Measurements from ENCODE around the gene CAMKMT.

CAMKMT gene

DNA sequence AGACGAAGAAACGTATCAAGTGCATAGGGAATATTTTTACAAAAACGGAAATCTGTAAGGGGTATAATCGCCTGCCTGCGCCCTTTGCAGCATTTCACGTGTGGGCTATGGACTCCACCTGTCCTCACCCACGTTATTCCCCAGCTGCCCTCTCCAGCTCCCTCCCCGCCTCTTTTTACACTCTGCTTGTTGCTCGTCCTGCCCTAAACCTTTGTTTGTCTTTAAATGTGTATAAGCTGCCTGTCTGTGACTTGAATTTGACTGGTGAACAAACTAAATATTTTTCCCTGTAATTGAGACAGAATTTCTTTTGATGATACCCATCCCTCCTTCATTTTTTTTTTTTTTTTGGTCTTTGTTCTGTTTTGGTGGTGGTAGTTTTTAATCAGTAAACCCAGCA is 410.4 kb downstream of the CAMKMT start:
- no peak for DNase-seq (ENCODE audit: low read depth in 2 of 2)

DNA sequence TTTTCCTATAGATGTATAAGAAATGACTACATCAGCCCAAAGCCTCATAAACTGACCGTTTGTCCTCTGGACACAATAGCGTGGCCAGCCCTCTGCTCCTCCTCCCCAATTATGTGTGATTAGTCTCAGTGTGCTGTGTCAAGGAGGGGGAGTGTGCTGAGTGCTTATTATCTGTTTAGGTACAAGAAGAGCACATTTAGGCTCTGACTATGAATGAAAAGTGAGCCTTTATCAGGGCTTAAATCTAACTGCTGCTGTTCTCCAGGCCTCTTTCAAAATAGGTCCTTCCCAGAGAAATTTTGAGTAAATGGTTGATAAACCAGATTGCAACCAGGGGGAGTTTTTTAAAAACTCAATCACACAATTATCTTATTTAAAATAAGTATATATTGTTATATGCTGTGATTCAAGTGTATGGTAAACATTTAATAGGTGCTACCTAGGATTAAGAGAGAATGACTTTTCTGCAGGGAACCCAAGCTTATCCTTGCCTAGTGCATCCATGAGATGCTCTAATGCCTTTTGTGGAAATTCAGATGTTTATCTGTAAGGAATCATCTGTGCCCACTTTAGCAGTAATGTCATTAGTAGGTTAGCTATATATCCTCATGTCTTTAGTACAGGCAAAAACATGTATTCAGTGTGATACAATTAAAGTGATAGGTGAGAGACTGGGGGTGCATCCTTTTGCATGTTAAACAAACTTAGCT is 411.1 kb downstream of the CAMKMT start:
- no peak for DNase-seq (ENCODE audit: low read depth in 2 of 2)

DNA sequence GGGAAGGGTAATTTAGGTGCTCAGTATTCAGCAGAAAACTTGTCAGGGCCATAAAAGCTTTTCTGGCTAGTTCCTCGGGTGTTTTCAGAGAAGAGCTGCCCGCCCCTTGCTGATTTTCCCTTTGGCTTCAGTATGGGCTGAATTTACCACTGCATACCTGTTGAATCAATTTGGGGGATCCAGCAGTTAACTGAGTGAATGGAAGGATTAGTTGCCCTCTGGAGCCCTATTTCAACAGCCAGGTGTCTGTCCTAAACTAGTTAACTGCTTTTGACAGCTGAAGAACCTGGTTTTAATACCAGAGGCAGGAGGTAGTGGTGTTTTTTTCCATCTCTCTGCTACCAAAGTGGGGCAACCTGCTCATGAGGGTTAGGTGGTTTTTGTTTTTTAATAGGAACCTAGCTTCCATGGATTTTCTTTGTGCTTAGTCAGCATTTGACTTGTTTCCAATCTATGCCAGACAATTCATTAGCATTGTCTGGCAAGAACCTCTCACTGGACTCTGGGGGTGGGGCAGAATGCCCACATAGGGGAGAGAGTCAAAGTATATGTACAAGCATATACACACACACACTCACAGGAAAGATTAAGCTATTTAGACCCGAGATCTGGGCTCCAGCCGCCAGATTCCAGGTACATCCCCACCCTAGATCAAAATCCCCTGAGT is 413.2 kb downstream of the CAMKMT start:
- no peak for DNase-seq (ENCODE audit: low read depth in 2 of 2)

DNA sequence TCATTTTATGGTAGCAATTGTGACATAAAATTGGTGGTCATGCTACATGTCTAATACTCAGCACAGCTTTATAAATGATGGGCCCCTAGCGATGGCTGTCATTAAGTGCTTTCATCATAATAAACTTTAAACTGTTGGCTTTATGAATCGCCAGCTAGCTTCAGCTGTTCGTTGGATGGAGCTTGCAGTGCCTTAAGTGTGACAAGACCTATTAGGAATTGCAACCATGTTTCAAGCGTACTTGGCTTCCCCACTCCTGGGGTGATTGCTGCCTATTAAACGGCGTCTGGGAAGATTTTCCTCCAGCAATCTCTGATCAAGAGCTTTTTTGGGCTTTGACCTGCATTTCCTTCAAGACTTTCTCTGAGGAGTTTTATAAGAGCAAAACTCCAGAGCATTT is 415.3 kb downstream of the CAMKMT start:
- DNase-seq (ENCODE audit: low read depth in 2 of 2), result no peak

DNA sequence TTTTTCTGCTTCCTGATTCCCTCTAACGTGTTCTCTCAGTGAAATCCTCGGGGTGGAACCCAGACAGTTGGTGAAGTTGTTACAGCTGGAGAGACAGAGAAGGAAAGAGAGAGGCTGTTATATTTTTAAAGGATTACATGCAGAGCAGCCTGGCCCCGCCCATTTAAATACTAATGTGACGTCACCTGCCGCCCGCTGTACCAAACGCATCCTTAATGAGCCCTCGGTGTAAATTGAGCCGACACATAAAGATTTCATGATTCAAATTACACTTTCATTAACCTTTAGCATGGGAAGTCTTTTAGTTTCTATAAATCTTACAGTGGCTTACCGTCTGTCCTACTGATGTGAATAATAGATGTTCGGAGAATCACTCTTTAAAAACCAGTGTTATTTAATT is 415.8 kb downstream of the CAMKMT start:
- no peak for DNase-seq (ENCODE audit: low read depth in 2 of 2)

DNA sequence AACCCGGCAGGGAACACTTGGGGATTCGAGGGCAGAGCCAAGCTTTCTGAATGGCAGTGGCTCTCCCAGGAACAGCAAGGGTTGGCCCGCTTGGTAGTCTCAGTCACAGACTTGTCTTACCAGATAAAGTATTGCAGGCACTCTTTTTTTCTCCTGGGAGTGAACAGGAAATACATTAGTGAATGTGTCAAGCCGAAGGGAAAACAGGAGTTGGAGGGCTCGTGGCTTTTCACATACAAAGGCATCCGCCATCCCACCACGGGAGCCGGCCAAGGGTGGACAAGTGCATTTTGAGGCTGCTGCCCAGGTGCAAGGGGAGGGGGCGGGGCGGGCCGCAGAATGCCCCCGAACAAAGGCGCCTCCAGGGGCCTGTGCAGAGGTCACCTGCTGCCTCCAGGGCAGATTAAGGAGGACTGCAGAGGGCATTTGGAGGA is 416.5 kb downstream of the CAMKMT start:
- no peak for DNase-seq (ENCODE audit: low read depth in 2 of 2)

DNA sequence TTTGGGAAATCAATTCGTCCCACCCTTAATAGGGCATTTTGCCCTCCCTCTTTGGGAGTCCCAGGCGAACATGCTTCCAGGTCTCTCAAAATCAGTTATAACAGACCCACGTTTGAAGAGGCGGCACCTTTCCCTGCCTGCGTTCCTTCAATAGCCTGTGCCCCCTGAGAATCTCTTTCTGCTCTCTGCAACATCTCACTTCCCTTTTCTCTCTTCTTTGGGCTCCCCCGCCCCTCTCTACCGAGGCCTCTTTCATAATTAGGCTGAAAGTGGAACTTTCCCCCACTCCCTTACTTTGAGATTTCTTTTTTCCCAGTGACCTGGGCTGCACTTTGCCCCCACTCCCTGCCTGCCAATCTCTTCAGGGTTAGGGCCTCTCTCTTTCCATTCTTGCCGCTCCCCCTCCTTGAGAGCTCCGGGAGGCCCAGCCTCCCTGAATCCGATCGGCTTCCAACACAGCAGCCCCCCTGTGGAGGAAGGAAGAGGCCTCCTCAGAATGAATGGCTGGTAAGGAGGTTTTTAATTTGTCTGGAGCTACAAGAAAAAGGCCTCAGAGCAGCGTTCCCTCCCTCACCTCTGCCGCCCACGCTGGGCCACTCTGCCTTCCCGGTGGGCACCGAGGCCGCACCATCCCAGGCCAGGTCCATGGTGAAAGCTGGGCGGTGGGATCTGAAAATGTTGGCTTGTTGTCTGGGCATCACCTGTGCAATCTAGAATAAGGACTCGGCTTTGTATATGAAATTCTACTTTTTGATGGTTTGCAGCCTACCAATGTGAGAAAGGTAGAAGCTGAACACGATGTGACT is 417.1 kb downstream of the CAMKMT start:
- no peak for DNase-seq (ENCODE audit: low read depth in 2 of 2)

DNA sequence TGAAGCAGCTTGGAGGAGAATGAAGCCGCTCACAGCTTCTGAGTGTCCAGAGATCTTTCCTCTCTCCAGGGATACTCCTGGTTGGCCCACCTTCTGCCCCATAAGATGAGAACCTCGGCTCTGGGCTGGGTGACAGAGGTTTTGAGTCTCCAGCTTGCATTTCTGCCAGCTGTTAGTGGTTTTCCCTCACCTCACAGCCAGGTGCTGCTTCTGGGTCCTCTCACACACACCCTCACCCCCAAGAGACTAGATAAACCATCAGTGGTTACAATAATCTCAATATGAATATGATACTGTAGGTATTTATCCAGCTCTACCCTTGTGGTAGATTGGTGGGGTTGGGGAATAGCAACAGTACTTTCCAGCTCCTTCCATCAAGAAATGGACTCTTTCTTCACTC is 418.0 kb downstream of the CAMKMT start:
- DNase-seq (ENCODE audit: low read depth in 2 of 2), result no peak

DNA sequence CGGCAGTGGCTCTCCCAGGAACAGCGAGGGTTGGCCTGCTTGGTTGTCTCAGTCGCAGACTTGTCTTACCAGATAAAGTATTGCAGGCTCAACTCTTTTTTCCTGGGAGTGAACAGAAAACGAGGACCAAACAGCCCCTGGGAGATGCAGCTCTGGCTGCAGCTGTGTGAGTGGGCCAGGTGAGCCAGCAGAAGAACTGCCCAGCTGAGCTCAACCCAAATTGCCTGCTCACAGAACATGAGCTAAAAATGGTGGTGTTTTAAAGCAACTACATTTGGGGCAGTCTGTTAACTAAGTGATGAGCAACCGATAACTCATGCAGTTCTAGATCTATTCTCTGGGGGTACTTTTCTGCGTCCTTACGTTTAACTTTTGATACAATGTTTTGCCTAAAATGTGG is 418.7 kb downstream of the CAMKMT start:
- DNase-seq (ENCODE audit: low read depth in 2 of 2), result no peak

DNA sequence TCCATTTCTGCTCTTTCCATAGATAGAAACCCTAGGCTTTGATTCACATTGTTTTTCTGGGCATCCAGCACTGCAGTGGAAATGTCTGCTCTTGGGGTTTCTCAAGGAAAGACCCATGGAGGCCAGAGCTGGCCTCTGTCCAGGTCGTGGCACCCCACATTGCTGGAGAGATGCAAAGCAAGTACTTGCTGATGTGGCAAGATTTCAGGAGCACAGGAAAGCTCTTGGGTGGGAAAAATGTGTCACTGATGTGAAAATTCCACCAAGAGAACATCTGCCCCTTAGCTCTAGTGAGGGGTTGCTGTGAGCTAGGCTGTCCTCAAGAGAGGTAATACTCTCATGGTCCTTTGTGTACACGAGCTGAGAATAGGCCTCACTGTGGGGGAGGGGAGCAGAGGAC is 423.7 kb downstream of the CAMKMT start:
- DNase-seq (ENCODE audit: low read depth in 2 of 2), result no peak

DNA sequence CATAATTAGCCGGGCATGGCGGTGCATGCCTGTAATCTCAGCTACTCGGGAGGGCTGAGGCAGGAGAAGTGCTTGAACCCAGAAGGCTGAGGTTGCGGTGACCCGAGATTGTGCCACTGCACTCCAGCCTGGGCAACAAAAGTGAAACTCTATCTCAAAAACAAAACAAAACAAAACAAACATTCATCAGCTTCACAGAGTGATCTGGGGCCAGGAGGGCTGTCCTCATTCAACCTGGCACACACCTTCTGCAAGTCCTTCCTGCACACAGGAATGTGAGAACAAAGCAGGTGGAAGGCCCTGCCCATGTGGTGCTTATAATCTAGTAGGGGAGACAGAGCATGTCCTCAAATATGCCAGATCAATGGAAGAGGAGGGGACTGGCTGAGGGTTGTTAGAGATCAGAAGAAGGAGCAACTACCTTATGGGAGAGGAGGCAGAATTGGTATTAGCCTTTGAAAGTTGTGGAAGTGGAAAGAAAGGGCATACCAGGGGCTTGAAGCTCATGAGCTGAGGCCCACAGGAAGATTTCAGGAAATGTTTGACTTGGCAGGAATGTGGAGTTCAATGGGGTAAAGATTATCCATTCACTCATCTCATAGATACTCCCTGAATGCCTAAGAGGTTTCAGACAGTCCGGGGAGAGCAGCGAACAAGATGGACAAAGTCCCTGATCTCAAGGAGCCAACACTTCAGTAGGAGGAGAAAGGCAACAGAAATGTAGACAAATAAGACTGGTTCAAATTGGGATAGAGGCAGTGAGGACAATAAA is 424.5 kb downstream of the CAMKMT start:
- DNase-seq (ENCODE audit: low read depth in 2 of 2), result no peak

DNA sequence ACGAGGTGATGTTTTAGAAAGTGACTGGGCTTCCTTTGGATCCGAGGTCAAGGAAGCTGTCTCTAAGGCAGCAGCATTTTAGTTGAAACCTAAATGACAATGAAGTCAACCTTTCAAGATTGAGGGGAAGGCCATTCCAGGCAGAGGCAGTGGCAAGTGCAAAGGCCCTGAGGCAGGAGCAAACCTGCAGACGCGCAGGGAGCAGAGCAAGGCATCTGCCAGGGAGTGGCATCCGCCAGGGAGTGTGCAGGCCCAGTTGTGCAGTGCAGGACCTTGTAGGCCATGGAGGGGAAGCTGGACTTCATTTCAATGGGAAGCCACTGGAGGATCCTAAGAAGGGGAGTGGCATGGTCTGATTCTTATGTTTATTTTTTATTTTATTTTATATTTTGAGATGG is 425.1 kb downstream of the CAMKMT start:
- no peak for DNase-seq (ENCODE audit: low read depth in 2 of 2)

DNA sequence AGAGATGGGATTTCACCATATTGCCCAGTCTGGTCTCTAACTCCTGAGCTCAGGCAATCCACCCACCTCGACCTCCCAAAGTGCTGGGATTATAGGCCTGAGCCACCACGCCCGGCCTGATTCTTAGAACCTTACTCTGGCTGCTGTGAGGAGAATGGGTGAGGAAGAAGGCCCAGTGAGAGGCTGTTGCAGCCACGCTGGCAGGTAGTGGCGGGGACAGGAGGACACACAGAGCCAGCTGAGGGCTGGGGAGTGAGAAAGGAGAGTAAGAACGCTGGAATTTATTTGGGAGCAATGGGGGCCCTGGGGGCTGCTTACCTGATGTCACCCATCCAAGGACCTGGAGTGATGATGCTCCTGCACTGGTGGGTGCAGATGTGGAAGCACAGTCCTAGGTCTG is 425.9 kb downstream of the CAMKMT start:
- DNase-seq (ENCODE audit: low read depth in 2 of 2), result no peak

DNA sequence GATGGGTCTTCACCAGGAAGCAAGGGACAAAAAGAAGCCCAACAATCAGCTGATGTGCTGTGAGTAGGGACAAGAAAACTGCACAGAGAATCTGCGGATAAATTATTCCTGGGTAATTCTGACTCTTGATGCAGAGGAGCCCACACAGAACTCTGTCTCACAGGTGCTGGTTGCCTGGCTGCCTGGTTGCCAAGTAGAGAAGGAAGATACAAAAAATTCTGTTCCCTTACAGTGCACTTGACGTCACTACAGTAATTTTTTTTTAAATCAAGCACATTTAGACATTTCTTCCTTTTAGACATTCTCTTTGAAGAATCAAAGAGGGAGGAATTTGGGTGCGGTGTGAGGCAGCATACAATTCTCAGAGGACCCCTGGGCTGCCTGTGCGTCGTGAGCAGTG is 427.7 kb downstream of the CAMKMT start:
- no peak for DNase-seq (ENCODE audit: low read depth in 2 of 2)

DNA sequence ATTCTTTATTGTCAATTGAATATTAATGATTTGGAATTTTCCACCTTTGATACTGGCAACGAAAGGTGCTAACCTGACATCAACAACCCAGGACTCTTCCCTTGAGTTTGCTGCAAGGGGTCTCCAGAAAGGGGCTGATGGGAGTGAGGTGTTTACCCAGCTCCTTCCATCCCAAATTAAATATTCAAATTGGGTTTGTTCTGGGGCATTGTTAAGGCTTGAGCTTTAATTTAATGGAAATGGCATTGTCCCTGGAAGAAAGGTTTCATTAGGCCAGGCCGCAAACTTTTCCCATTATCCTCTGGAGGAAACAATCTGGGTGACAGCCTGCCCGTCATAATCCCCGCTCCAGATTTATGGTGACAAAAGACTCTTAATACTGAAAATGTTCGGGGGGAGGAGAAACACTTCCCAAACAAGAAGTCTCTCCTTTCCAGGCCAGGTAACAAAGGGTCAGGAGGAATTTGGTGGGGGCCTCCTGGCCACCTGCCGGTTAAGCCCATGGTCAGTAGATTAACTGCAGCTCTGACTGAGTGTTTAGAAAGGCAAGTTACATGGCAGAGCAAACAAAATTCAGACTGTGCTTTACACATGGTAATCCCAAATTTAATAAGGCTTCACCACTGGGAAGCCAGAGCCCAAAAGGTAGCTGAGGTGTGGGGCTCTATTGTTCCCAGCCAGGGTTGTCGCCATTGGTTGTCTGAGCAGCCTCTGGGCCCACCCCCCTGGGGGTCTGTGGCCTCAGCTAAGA is 428.4 kb downstream of the CAMKMT start:
- DNase-seq (ENCODE audit: low read depth in 2 of 2), result no peak

DNA sequence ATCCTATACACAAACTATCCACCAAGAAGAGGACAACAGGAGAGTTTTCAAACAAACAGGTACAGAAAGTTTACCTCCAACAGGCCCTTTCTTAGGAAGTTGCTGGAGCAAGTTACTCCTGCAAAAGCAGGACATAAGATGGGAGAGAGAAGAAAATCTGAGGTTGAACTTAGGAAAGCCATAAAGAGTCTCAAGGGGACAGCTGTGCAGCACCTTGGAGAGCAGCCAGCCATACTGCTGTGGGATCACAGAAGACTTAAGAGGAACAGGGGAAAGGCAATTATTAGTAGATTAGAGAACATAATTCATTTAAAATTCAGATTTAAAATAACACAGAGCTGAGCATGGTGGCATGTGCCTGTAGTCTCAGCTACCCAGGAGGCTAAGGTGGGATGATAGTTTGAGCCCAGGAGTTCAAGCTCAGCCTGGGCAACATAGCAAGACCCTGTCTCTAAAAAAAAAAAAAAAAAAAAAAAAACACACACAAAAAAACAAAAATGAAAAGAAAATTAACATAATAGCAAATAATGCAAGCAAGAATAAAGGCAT is 431.6 kb downstream of the CAMKMT start:
- DNase-seq (ENCODE audit: low read depth in 2 of 2), result no peak

DNA sequence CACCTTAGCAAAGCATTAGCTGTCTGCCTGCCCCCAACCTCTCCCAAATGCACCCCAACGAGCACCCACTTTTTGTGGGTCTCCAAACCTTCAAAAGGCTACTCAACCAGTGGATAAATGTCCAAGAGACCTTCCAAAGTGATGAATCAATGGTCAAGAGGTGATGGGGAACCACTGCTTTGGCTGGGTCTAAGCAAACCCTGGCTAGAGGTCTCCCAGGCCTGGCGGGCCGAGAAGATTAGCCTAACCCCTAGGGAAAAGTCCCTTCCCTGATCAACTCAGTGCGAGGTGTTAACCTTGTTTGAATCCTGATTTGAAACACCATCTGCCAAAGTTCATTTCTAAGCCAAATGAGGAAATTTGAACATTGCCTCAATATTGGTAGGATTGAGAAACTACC is 435.0 kb downstream of the CAMKMT start:
- no peak for DNase-seq (ENCODE audit: low read depth in 2 of 2)

DNA sequence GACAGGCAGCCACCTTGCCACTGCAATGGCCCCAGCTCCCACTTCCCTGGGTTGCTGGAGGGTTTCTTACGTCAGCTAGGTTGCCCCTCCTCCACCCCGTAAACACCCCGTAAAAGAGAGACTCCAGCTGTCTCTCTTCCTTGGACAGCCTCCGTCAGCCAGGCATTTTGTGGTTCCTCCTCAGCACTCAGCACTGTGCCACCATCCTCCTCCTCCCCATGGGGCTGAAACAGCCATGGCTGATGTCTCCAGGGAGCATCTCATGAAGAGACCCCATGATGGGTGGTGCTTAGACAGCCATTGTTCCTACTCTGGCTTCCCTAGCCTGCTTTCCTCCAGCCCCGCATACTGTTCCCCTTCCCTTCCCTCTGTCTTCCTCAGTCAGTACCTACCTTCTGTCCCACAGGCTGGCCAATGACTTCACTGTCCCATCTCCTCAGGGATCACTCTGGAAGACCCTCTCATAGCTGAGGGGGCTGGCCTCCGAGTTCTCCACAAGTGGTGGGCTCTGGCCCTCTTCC is 436.5 kb downstream of the CAMKMT start:
- no peak for DNase-seq (ENCODE audit: low read depth in 2 of 2)

DNA sequence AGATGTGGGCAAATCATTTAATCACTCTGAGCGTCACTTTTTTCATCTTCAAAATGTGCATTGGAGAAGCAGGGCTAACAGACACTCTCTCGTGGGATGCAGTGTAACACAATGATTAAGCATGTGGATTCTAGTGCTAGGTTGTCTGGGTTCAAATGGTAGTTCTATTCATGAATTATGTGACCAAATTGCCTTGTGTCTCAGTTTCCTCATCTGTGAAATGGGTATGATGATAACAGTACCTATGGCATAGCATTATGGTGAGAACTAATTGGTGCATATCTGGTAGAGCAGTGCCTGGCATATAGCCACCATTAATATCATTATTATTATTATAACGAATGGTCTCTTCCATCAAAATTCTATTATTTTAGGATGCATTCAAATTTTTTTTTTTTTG is 437.4 kb downstream of the CAMKMT start:
- DNase-seq (ENCODE audit: low read depth in 2 of 2), result no peak

DNA sequence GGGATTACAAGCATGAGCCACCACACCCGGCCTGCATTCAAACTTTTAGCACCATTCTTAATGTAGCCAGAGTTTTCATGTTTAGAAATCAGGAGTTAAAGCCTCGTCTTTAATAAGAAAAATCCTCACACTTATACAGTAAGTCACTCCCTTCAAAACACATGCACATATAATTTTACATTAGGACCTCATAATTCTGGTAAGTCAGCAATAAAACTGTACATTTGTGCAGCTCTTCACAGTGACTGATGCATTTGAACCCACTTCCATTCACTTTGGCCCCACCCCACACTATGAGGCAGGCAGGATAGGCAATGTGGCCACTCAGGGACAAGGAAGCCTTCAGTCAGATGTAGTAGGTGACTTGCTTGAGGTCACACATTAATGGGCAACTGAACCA is 438.0 kb downstream of the CAMKMT start:
- no peak for DNase-seq (ENCODE audit: low read depth in 2 of 2)

DNA sequence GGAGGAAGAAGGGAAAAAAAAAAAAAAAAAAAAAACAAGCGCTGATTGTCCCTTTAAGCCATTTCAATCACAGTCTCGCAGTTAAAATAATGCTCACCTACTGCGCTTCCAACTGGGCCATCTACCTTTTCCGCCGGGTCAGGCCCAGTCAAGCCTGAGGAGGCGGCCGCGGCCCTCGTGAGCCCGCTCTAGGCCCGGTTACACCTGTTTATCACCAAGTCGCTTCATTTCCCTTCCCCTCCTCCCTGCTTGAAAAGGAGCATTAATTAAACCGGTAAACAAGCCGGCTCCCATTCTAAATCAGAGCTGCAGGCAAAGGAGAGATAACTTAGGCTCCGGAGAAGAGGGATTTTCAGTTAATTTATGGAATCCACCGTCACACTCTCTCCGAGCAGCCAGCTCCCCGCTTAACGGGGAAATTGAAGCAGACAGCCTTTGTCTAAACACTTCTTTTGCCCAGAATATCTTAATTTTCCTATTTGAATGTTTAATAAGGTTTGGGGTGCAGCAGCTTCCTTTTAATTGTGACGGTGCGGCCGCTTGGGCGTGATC is 439.6 kb downstream of the CAMKMT start:
- DNase-seq (ENCODE audit: low read depth in 2 of 2), result no peak
